OCI-LY3 (cell line): Measurements from ENCODE around the gene IMMP2L.

Experiments used
- H2AFZ ChIP-seq: fragments of 200-600, 300-600 bp; shearing (Covaris generic); 2 replicates; pipeline ENCODE4 v1.6.0; 2014; ENCODE audit warnings: antibody characterized with exemption, low read depth, low read length
- H3K27ac ChIP-seq: fragments of 200-600, 300-600 bp; sonication (generic); 2 replicates; pipeline ENCODE4 v1.5.1; 2014; ENCODE audit warnings: mild to moderate bottlenecking, low read length, moderate library complexity, mixed read lengths
- H3K27me3 ChIP-seq: fragments of 200-600, 300-600 bp; sonication (generic); 2 replicates; pipeline ENCODE4 v1.6.1; 2014; ENCODE audit warnings: low read depth, low read length, mixed read lengths
- H3K36me3 ChIP-seq: fragments of 200-600, 300-600 bp; sonication (generic); replicated peaks from 2 replicates; pipeline ENCODE3; 2014; ENCODE audit warnings: low read depth, low read length, mixed read lengths
- H3K4me1 ChIP-seq: fragments of 300-600, 200-600 bp; sonication (generic); 2 replicates; pipeline ENCODE4 v1.6.1; 2014; ENCODE audit warnings: low read length, mixed read lengths
- H3K4me2 ChIP-seq: fragments of 200-600, 300-600 bp; sonication (generic); 2 replicates; pipeline ENCODE4 v1.6.1; 2014; ENCODE audit warnings: low read length, mixed read lengths
- H3K4me3 ChIP-seq: fragments of 300-600, 200-600 bp; sonication (generic); 2 replicates; pipeline ENCODE4 v1.5.1; 2014; ENCODE audit warnings: antibody characterized with exemption, mild to moderate bottlenecking, low read length, moderate library complexity
- H3K79me2 ChIP-seq: fragments of 300-600, 200-600 bp; shearing (Covaris generic); 2 replicates; pipeline ENCODE4 v1.6.1; 2014; ENCODE audit warnings: mild to moderate bottlenecking, low read length, mixed read lengths
- H3K9ac ChIP-seq: fragments of 300-600, 200-600 bp; shearing (Covaris generic); 2 replicates; pipeline ENCODE4 v1.6.0; 2014; ENCODE audit warnings: mild to moderate bottlenecking, low read length, moderate library complexity
- H3K9me3 ChIP-seq: fragments of 200-600, 300-600 bp; shearing (Covaris generic); 2 replicates; pipeline ENCODE4 v1.6.1; 2014; ENCODE audit warnings: low read length, mixed read lengths; ENCODE audit not compliant: insufficient read depth
- H4K20me1 ChIP-seq: fragments of 200-600, 300-600 bp; sonication (generic); 2 replicates; pipeline ENCODE4 v1.6.1; 2016; ENCODE audit warnings: low read length, mixed read lengths; ENCODE audit not compliant: insufficient read depth
- EZH2phosphoT487 ChIP-seq: fragments of 200-600 bp; shearing (Covaris generic); IDR thresholded peaks from 2 replicates; pipeline ENCODE4 v1.6.1; 2018; ENCODE audit warnings: antibody characterized with exemption, mixed run types, low read depth
- TF ChIP-seq, protein P1 (sequence below): fragments of 200-600, 300-600 bp; sonication (generic); IDR thresholded peaks from 2 replicates; pipeline ENCODE4 v1.5.1; 2014; ENCODE audit warnings: antibody characterized with exemption, low read length, low read depth

Gene IMMP2L

DNA sequence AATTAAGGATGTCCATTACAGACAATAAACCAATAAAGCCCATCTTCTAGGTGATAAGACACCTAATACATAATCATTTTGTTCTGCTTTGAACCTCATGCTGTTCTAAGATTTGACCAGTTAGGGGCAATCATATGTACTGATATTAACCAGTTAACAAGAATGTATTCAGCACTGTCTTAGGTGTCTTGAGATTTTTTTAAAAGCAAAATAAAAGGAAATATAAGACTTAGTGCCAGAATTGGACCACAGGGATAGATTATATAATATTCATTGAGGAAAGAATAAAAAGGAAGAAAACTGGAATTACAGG, 32.0 kb downstream of the IMMP2L start:
- Histone ChIP-seq H3K4me3 (no peak overlapping the region), H3K9me3 (no peaks in the 10 kb centered on the region), H3K36me3 (no peaks in the 10 kb centered on the region), H3K27ac (no peak overlapping the region), H3K79me2 (no peaks in the 10 kb centered on the region), H4K20me1 (no peaks in the 10 kb centered on the region), H3K4me1 (peaks cover 31% of the 10 kb centered on the region), H2AFZ (no peak overlapping the region), H3K27me3 (no peaks in the 10 kb centered on the region), H3K4me2 (no peak overlapping the region), H3K9ac (no peak overlapping the region)
- TF ChIP-seq, protein P1, sequence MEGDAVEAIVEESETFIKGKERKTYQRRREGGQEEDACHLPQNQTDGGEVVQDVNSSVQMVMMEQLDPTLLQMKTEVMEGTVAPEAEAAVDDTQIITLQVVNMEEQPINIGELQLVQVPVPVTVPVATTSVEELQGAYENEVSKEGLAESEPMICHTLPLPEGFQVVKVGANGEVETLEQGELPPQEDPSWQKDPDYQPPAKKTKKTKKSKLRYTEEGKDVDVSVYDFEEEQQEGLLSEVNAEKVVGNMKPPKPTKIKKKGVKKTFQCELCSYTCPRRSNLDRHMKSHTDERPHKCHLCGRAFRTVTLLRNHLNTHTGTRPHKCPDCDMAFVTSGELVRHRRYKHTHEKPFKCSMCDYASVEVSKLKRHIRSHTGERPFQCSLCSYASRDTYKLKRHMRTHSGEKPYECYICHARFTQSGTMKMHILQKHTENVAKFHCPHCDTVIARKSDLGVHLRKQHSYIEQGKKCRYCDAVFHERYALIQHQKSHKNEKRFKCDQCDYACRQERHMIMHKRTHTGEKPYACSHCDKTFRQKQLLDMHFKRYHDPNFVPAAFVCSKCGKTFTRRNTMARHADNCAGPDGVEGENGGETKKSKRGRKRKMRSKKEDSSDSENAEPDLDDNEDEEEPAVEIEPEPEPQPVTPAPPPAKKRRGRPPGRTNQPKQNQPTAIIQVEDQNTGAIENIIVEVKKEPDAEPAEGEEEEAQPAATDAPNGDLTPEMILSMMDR = no peak
- no peak for TF ChIP-seq EZH2phosphoT487

DNA sequence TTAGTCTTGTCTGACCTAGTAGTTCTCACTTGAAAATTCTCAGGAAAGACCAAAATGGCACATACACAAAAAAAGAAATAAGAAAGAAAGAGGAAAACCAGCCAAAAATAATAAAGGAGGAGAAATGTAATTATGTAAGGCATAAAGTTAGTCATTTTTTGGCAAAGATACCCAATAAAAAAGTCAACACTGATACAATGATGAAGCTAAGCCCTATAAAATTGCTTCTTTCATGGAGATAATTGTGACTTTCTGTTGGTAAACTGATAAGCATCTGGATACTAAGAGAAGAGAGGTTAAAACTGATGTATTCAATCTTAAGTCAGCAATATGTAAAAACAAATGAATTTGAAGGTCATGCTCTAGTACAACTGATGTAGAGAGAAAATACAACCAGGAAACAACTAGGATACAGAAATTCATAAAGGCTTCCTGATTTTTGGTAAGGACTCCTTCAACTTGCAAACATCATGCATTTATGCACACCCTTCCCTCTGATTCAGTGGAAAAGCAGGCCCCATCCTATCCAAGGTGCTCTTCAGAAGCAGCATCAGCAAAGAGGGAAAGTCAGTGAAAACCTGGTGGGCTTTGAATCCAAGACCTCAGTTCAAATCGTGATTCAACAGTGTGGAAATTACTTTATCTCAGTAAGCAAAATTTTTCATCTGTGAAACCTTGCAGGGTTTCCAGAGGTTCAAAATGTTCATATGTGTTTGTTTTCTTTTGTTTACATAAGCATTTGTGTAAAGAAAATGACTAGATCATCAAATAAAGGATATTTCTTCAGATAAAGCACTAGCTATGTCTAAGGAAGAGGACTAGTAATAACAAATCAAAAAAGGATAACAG, 32.6 kb downstream of the IMMP2L start:
- Histone ChIP-seq H3K9ac (no peak overlapping the region), H3K27ac (no peak overlapping the region), H3K9me3 (no peaks in the 10 kb centered on the region), H3K79me2 (no peaks in the 10 kb centered on the region), H3K4me3 (no peak overlapping the region), H4K20me1 (no peaks in the 10 kb centered on the region), H3K4me1 (peaks cover 26% of the 10 kb centered on the region), H2AFZ (no peak overlapping the region), H3K36me3 (no peaks in the 10 kb centered on the region), H3K27me3 (no peaks in the 10 kb centered on the region), H3K4me2 (no peak overlapping the region)
- TF ChIP-seq, protein P1 = no peak
- no peak for TF ChIP-seq EZH2phosphoT487

DNA sequence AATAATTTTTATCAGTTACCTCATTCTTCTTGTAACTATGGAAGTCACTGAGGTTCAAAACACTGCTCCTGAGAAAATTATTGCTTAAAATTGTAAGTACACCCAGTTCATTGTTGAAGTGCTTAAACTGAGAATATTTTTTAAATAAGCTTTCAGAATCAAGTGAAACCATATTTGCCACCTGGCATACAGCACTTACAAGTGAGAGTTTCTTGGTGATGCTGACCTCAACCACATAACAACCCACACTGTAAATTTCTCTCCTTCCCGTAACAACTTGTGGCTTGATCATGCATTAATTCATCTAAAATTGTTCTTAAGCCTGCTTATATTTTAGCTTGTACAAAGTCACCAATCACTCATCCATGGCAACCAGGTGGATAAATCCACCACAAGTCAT, 34.0 kb downstream of the IMMP2L start:
- H3K36me3 ChIP-seq = no peaks in the 10 kb centered on the region
- H2AFZ ChIP-seq = no peak overlapping the region
- H3K27me3 ChIP-seq = no peaks in the 10 kb centered on the region
- H4K20me1 ChIP-seq = no peaks in the 10 kb centered on the region
- H3K4me3 ChIP-seq = no peak overlapping the region
- peaks cover 24% of the 10 kb centered on the region for H3K4me1 ChIP-seq
- no peak overlapping the region for H3K4me2 ChIP-seq
- no peaks in the 10 kb centered on the region for H3K79me2 ChIP-seq
- no peak for TF ChIP-seq EZH2phosphoT487
- TF ChIP-seq, protein P1 = no peak
- no peak overlapping the region for H3K27ac ChIP-seq
- H3K9me3 ChIP-seq = no peaks in the 10 kb centered on the region
- no peak overlapping the region for H3K9ac ChIP-seq

DNA sequence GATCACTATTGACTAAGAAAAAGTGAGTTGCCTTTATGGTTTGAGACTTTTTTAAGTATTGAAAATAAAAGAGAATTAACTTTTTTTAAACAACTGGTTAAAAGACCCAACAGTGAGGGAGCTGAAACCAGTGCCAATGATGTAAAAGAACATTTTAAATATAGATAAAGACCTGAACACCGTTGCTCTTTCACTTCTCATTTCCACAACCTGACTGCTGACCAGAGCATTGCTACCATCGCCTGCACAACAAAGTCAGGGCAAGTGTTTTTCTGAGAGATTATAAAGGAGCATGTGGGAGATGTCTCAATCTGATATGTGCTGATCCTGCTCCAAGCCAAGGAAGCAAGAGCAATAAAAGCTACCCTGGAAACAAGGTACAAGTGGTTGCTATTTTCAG, 34.7 kb downstream of the IMMP2L start:
- H4K20me1 ChIP-seq = no peaks in the 10 kb centered on the region
- H3K79me2 ChIP-seq = no peaks in the 10 kb centered on the region
- no peaks in the 10 kb centered on the region for H3K36me3 ChIP-seq
- H3K9me3 ChIP-seq = no peaks in the 10 kb centered on the region
- no peak overlapping the region for H3K27ac ChIP-seq
- TF ChIP-seq EZH2phosphoT487 = no peak
- TF ChIP-seq, protein P1 = no peak
- peaks cover 24% of the 10 kb centered on the region for H3K4me1 ChIP-seq
- H3K9ac ChIP-seq = no peak overlapping the region
- no peak overlapping the region for H3K4me3 ChIP-seq
- no peak overlapping the region for H2AFZ ChIP-seq
- H3K27me3 ChIP-seq = no peaks in the 10 kb centered on the region
- H3K4me2 ChIP-seq = peak overlapping the region; percentile 28
